ENCODE measurements around the gene ATL2. TPM values are rescaled to one million over a fixed set of nuclear protein-coding genes. Genes with fewer than 3 reads are reported as not detected.

The ATL2 gene
- total and polyA plus RNA-seq, 2 of the 8 experiments (the other 6 are each of a cell fraction or from before 2014, with no cell fraction given): 38.8 to 84.6 TPM

- Histone ChIP-seq H3K4me1 (replicated peaks in 1 of 4; ENCODE audit: control insufficient read depth in 3 of 4, insufficient read depth in 4 of 4, low read length in 3 of 4) (no peaks in the 10 kb centered on the region), H3K79me2 (ENCODE audit: control insufficient read depth in 1 of 2, insufficient read depth in 2 of 2, low read length in 2 of 2) (peaks cover 18 to 91% of the 10 kb centered on the region in 2 experiments), H3K14ac (ENCODE audit: insufficient read length) (no peak overlapping the region), H4K5ac (ENCODE audit: insufficient read length, low read depth, low read length) (no peak overlapping the region), H3K4ac (replicated peaks; ENCODE audit: insufficient read length, low read depth, low read length) (no peak overlapping the region), H2BK120ac (replicated peaks; ENCODE audit: low read depth, low read length) (no peak overlapping the region), H3K18ac (ENCODE audit: extremely low read depth, low read length) (no peak overlapping the region), H3K23me2 (ENCODE audit: low read depth, low read length) (no peaks in the 10 kb centered on the region), H3K4me2 (ENCODE audit: insufficient read depth in 1 of 2, low read depth in 2 of 2, low read length in 2 of 2) (no peak overlapping the region), H3K9ac (replicated peaks in 1 of 4; ENCODE audit: extremely low read depth in 1 of 4, low read depth in 3 of 4, low read length in 3 of 4) (no peak overlapping the region), H2AFZ (ENCODE audit: low read length) (no peak overlapping the region), H3K56ac (replicated peaks; ENCODE audit: insufficient read length, low read depth, low read length) (no peak overlapping the region), H2BK5ac (ENCODE audit: low read depth, low read length) (no peak overlapping the region), H2BK12ac (ENCODE audit: low read depth, low read length) (no peak overlapping the region), H3K27ac (ENCODE audit: low read depth, low read length) (no peak overlapping the region), H2BK20ac (ENCODE audit: low read length) (no peak overlapping the region), H2AK5ac (ENCODE audit: low read depth, low read length) (no peak overlapping the region), H3K23ac (ENCODE audit: insufficient read length) (no peak overlapping the region), H3K27me3 (replicated peaks in 1 of 4; ENCODE audit: control insufficient read depth in 3 of 4, extremely low read depth in 1 of 4, insufficient read depth in 3 of 4, low read length in 3 of 4) (no peaks in the 10 kb centered on the region), H3K36me3 (ENCODE audit: control insufficient read depth in 2 of 4, insufficient read depth in 4 of 4, low read length in 3 of 4) (no peaks in the 10 kb centered on the region; a peak in 1 of 8 replicates), H4K91ac (replicated peaks; ENCODE audit: insufficient read length, low read length) (no peak overlapping the region), H4K8ac (ENCODE audit: extremely low read depth, insufficient read depth, low read length) (no peak overlapping the region), H3K4me3 (ENCODE audit: extremely low read depth in 1 of 4, insufficient read depth in 2 of 4, low read depth in 3 of 4, low read length in 4 of 4) (no peak overlapping the region), H2BK15ac (ENCODE audit: low read length) (no peak overlapping the region), H3K79me1 (ENCODE audit: low read depth, low read length) (0 out of 2 replicates have a peak, but pooled peaks cover 3% of the 10 kb centered on the region), H4K20me1 (replicated peaks in 1 of 2; ENCODE audit: control insufficient read depth in 1 of 2, insufficient read depth in 2 of 2, low read length in 2 of 2) (peaks cover 5 to 15% of the 10 kb centered on the region in 2 experiments), H3K9me3 (ENCODE audit: insufficient read depth in 2 of 2, low read depth in 1 of 2, low read length in 1 of 2) (no peaks in the 10 kb centered on the region)
- FAIRE-seq (no peak), DNase-seq (ENCODE audit: low read depth in 1 of 2, low spot score in 2 of 2) (no peak)
- TF ChIP-seq HDAC6 (IDR thresholded peaks at IDR 0.05; ENCODE audit: low read depth, low read length) (no peak), CHD1 (IDR thresholded peaks at IDR 0.05; ENCODE audit: low read depth, low read length) (no peak), TAF7 (optimal IDR thresholded peaks at IDR 0.05; ENCODE audit: borderline replicate concordance, low read depth, low read length) (no peak), SRF (IDR thresholded peaks at IDR 0.05; ENCODE audit: low read depth, low read length) (no peak)
- CTCF ChIA-PET (ENCODE audit: partially characterized antibody): interaction anchor here (0.6 to 1.0 kb wide), 2 partner anchors 146 to 380 kb away, joined by 3 to 4 read pairs; no protein-coding TSS in a partner anchor
- POLR2A ChIA-PET (ENCODE audit: partially characterized antibody): interaction anchor here (0.9 to 1.0 kb wide), 2 partner anchors 8 to 14 kb away, joined by 4 to 5 read pairs; no protein-coding TSS in a partner anchor
- 97% methylated on average over 2 of the region's 2 CpGs; no CpG with 5 or more reads in 1 of the 2 experiments for WGBS, 2 experiments (ENCODE audit: extremely low coverage in 1 of 2, insufficient coverage in 1 of 2, insufficient read length in 1 of 2, insufficient replicate concordance in 2 of 2, low coverage in 1 of 2, low lambda C conversion rate in 2 of 2, missing lambda C conversion rate in 1 of 2)
These were observed 14.8 kb downstream of the ATL2 start for GRCh38 chr2:38362232-38362631.

Data from H1 (cell line).